ENCODE data around the gene ITGAD.

Gene ITGAD

GRCh38 chr16:31393056-31393455, at the start of gene ITGAD:
ITGAD (plus strand) TSS chr16:31393335; CDS start chr16:31393361, 26 bp downstream.
- DNase-seq (ENCODE audit: low spot score), result no peak

- no peak for DNase-seq (ENCODE audit: low spot score)
These were observed 48.4 kb upstream of the ITGAD start for GRCh38 chr16:31344712-31345111.

GRCh38 chr16:31347445-31347844, 45.7 kb upstream of the ITGAD start:
- no peak for DNase-seq (ENCODE audit: low spot score)

DNA sequence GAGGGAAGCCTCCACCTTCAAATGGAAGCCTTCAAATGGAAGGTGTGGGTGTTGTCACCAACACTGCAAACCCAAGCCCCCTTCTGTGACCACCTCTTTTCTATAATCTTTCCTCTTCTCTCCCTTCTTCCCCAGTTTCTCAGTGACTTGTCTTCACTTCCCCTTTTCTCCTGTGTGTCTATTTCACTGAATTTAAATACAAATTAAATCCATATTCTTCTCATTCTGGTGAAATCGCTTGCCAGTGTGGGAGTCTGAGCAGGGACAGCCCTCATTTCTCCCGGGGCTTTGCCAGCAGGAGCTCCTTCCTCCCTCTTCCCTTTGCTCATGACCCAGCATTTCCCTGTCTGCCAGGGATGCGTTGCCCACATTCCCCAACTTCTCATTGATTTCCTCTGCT, 44.6 kb upstream of the ITGAD start:
- DNase-seq (ENCODE audit: low spot score), result no peak

- DNase-seq (ENCODE audit: low spot score), result no peak
These were observed 42.7 kb upstream of the ITGAD start for GRCh38 chr16:31350275-31351005.

GRCh38 chr16:31351246-31351941, 41.7 kb upstream of the ITGAD start:
- no peak for DNase-seq (ENCODE audit: low spot score)

DNA sequence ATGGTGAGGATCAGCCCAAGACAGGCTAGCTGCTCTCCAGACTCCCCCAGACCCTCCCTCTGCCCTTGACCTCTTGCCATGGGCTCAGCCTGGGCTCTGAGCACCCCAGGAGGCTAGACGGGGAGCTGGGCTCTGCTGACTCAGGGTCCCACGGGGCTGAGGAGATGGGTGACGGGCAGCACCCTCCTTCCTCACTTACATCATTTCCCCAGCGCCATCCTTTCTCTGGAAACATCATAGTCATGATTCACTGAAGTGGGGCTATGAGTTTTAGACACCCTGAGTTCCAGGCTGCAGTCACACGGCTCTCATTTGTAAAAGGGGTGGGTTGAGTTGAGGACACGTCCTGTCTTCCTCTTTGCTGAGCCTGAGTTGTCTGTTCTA, 41.2 kb upstream of the ITGAD start:
- DNase-seq (ENCODE audit: low spot score), result no peak

GRCh38 chr16:31352376-31353115, 40.6 kb upstream of the ITGAD start:
- DNase-seq (ENCODE audit: low spot score), result peak; percentile 29

DNA sequence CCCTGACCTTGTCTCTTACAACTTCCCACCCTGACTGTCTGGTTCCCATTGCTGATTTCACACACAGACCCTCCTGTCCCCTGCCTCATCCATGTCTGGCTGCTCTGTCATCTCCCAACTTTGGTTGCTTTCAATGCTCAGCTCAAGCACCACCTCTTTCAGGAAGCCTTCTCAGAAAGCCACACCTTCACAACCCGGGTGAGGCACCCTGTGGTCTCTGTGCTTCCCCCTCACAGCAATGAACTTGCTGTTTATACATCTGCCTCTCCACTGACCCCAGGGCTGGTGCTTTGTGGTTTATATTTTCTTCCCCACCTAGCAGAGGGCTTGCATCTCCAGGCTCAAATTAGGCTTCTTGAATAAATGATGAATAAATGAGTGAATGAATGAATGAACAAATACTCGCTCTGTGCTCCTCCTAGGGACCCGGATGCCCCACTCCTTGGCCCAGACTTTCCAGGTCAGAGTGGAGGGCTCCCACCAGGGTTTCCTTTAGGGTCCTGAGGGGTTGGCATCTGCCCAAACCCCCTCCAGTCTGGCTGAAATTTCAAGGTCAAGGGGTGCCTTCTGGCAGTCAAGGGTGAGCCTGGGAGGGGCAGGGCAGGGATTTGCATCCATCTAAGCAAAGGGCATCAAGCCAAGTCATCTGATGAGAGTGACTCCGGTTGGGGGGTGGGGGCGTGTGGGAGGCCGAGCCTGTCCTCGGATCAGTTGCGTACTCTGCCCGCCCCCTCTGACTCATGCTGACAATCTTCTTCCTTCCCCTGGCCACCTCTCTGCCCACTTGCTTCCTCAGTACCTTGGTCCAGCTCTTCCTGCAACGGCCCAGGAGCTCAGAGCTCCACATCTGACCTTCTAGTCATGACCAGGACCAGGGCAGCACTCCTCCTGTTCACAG, 38.5 kb upstream of the ITGAD start, which contains the start of gene ITGAX:
ITGAX (plus strand) TSS at position 783 of the 898 bp plus-strand sequence; CDS start at position 862, 79 bp downstream.
- DNase-seq (ENCODE audit: low spot score), result peak; percentile 15

DNA sequence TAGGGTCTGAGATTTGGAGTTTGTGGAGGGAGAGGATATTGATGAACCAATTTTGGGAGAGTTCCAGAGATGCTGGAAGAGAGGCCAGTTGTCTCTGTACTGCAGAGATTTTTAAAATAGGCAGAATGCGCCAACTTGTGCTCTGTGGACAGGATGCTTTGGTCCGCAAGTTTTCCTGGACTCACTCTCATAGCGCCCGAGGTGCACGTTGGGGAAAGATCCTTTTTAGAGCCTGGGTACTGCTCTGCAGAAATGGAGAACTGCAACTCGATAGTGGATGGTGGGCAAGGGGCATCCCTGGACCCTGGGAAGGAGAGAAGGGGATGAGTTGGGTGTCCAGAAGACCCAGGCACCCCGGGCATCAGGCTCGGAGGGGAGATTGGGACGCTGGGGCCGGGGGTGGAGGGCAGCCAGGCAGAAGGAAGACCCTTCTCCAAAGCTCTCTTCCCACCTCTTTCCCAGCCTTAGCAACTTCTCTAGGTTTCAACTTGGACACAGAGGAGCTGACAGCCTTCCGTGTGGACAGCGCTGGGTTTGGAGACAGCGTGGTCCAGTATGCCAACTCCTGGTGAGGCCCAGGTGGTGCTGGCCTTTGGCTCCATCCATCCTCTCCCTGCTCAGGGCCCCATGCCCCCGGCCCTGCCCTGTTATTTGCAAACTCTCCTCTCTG, 37.6 kb upstream of the ITGAD start:
- DNase-seq (ENCODE audit: low spot score), result no peak

DNA sequence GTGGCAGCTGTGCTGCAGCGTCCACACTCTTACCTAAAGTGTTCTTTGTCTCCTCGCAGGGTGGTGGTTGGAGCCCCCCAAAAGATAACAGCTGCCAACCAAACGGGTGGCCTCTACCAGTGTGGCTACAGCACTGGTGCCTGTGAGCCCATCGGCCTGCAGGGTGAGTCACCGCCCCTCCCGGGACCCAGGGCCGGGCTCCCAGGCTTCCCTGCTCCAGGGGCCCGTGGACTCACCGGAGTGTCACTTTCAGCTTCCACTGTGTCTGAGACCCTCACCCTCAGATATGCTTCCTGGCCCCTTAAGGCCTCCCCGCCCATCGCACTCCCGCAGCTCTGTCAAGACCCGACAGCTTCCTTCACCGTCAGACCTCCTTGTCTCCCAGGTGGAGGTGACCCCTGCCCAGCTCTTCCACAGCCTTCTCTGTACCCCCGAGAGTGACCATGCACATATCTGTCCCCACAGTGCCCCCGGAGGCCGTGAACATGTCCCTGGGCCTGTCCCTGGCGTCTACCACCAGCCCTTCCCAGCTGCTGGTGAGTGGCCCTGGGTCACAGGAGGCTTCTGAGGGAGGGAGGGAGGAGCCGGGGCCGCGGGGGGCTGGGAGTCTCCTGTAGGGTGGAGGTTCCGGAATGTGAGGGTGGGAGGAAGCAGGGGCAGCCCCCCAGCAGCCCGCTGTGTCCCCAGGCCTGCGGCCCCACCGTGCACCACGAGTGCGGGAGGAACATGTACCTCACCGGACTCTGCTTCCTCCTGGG, 36.4 kb upstream of the ITGAD start:
- no peak for DNase-seq (ENCODE audit: low spot score)

DNA sequence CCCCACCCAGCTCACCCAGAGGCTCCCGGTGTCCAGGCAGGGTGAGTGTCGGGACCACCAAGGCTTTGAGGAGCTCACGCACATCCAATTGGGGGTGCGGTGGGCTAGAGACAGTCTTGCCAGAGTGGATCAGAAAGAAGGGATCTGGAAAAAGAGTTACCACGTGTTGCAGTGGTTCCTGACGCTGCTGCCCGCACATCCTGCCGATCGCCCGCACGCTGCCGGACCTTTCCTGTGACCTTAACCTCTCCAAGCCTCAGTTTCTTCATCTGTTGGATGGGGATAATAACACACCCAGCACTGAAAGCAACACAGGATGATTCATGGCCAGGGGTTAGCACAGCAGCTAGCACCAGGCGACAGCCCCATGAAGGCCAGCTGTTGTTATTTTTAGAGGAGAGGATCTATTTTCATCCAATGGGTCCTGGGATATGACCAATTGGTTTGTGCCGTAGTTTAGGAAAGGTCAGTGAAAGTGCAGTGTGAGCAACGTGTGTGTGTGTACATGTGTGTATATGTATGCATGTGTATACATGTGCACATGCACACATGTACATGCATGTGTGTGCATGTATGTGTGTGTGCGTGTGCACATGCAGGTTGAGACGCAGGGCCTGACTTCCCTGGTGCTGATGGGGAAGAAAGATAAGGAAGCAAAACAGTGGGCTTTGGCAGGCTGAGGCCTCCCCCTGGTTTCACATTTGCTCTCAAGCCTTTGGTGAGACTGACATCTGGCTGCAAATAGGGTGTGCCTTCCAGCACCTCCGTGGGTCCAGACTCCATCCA, 35.6 kb upstream of the ITGAD start:
- no peak for DNase-seq (ENCODE audit: low spot score)

- no peak for DNase-seq (ENCODE audit: low spot score)
These were observed 32.9 kb upstream of the ITGAD start for GRCh38 chr16:31360251-31360650.

- DNase-seq (ENCODE audit: low spot score), result no peak
These were observed 31.7 kb upstream of the ITGAD start for GRCh38 chr16:31361201-31362110.

DNA sequence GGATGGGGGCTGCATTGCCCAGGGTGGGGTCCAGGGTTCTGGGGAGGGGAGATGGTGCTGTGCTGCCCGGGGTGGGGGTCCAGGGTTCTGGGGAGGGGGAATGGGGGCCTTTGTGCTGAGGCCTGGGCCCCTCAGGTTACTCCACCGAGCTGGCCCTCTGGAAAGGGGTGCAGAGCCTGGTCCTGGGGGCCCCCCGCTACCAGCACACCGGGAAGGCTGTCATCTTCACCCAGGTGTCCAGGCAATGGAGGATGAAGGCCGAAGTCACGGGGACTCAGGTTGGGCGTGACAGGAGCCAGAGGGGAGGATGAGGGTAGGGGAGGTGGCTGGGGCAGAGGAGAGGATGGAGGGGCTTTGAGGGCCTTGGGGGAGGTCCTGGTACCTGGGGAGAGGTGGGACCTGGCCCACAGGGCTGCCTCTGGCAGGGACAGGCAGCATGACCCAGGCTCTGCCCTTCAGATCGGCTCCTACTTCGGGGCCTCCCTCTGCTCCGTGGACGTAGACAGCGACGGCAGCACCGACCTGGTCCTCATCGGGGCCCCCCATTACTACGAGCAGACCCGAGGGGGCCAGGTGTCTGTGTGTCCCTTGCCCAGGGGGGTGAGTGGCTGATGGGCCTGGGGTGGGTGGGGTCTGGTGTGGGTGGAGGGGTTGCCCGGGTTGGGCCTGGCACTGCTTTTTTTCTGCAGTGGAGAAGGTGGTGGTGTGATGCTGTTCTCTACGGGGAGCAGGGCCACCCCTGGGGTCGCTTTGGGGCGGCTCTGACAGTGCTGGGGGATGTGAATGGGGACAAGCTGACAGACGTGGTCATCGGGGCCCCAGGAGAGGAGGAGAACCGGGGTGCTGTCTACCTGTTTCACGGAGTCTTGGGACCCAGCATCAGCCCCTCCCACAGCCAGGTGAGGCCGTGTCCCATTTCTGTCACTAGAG, 30.4 kb upstream of the ITGAD start:
- DNase-seq (ENCODE audit: low spot score), result no peak

GRCh38 chr16:31363721-31364120, 29.4 kb upstream of the ITGAD start:
- no peak for DNase-seq (ENCODE audit: low spot score)

GRCh38 chr16:31364421-31364820, 28.7 kb upstream of the ITGAD start:
- DNase-seq (ENCODE audit: low spot score), result no peak

All from NAMALWA (cell line).